HG03103 (cell line): ENCODE data around the gene ADAMTSL2.

Source experiments
- ATAC-seq: cut with Tn5 transposase; IDR thresholded peaks from one replicate; pipeline ENCODE4 v1.9.1; 2021; ENCODE audit warnings: low read depth; ENCODE audit not compliant: unreplicated experiment

ADAMTSL2 gene

GRCh38 chr9:133571896-133572595, 37.5 kb downstream of the ADAMTSL2 start:
- no peak for ATAC-seq

- no peak for ATAC-seq
These were observed 38.4 kb downstream of the ADAMTSL2 start for GRCh38 chr9:133572821-133573361.

- no peak for ATAC-seq
These were observed 39.4 kb downstream of the ADAMTSL2 start for GRCh38 chr9:133573791-133574515.

- ATAC-seq: no peak
These were observed 40.3 kb downstream of the ADAMTSL2 start for GRCh38 chr9:133574771-133575170.

- ATAC-seq: no peak
These were observed 40.9 kb downstream of the ADAMTSL2 start for GRCh38 chr9:133575186-133576030.

GRCh38 chr9:133576031-133576874, 41.7 kb downstream of the ADAMTSL2 start:
- ATAC-seq: no peak

GRCh38 chr9:133576875-133577736, 42.6 kb downstream of the ADAMTSL2 start:
- no peak for ATAC-seq

- no peak for ATAC-seq
These were observed 43.2 kb downstream of the ADAMTSL2 start for GRCh38 chr9:133577737-133578112.

- ATAC-seq: no peak
These were observed 44.3 kb downstream of the ADAMTSL2 start for GRCh38 chr9:133578524-133579441.

GRCh38 chr9:133579601-133580418, 45.3 kb downstream of the ADAMTSL2 start:
- ATAC-seq: no peak

GRCh38 chr9:133580419-133580738, 45.9 kb downstream of the ADAMTSL2 start:
- no peak for ATAC-seq

- no peak for ATAC-seq
These were observed 46.5 kb downstream of the ADAMTSL2 start for GRCh38 chr9:133581011-133581410.

- ATAC-seq: no peak
These were observed 47.2 kb downstream of the ADAMTSL2 start for GRCh38 chr9:133581513-133582343.

- ATAC-seq: no peak
These were observed 48.1 kb downstream of the ADAMTSL2 start for GRCh38 chr9:133582501-133583045.

- ATAC-seq: no peak
These were observed 48.6 kb downstream of the ADAMTSL2 start for GRCh38 chr9:133583111-133583510.

- ATAC-seq: no peak
These were observed 49.1 kb downstream of the ADAMTSL2 start for GRCh38 chr9:133583586-133583985.
